GM20431 (cell line): Measurements from ENCODE around the gene SLC9A9.

ENCODE experiments used
- in situ Hi-C: fragments of 300-500 bp; cut with MseI, MboI; formaldehyde crosslinking; loops from one replicate; pipeline ENCODE4 v1.15.0; 2020; ENCODE audit warnings: low sequenced_read_pairs; ENCODE audit not compliant: unreplicated experiment

The SLC9A9 gene

DNA sequence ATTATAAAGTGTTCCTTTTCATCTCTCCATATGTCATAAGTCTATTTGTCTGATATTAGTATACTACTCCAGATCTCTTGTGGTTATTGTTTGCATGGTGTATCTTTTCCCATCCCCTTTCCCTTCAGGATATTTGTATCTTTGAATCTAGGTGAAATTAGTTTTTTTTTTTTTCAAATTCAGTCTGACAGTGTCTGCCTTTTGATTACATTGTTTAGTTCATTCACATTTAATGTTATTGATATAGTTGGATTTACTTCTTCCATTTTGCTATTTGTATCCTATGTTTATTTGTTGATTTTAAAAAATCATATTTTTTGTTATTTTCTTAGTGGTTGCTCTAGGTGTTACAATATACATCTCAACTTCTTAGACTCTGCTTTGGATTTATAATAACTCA is 445.7 kb downstream of the SLC9A9 start:
- in situ Hi-C loops, result no loop called here

DNA sequence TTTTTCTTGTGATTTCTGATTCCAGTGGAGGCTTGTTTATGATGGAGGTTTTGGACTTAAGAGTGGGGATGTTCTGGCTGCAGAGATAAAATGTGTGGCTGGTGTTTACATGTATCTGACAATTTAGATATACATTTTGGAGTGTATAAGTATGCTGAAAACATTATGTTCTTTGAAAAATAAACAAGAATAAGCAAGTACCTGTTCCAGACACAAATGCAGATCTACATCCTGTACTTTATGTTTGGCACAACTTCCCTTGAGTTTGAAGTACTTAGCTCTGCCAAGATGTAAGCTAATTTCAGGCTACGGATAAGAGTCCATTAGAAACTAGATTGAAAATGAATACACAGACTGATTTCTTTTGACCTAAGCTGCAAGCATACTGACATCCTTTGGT is 451.5 kb downstream of the SLC9A9 start:
- in situ Hi-C loops, result no loop called here

DNA sequence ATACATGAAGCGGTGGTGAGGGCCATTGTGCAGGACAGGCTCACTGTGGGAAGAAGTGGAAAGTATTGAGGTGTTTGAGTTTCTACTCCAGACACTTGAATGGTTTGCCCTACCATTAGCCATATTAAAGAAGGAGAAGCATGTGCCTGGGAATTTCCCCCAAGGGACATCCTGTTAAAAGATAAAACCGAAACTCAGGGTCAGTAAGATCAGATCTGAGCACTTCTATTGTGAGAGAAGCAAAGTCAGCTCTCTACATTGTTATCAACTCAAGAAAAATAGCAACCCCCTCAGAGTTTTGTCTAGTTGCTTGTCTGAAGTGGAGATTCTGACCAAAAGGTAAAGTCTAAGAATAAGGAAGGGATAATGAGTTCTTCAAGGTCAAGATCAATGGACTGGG is 458.9 kb downstream of the SLC9A9 start:
- in situ Hi-C loops, result no loop called here

- in situ Hi-C loops, result no loop called here
Measured at GRCh38 chr3:143387425-143387824, 460.8 kb downstream of the SLC9A9 start.

DNA sequence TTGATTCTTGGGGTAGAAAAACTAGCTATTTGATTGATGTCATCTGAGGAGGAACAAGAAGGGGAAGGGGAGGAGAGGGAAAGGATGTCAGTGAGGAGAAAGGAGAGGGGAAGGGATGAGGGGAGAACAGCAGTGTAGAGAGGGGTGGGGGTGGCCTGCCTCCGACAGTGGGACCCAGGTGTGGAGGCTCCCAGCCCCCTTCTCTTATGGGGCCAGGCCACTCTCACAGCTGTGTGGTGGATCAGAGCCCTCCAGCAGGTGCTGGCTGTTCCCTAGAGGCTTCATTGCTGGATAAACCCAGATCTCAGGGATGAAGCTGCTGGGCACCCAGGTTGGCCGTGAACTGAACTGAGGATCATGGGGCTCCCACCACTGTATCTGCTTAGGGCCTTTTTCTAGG is 464.2 kb downstream of the SLC9A9 start:
- in situ Hi-C loops, result no loop called here

DNA sequence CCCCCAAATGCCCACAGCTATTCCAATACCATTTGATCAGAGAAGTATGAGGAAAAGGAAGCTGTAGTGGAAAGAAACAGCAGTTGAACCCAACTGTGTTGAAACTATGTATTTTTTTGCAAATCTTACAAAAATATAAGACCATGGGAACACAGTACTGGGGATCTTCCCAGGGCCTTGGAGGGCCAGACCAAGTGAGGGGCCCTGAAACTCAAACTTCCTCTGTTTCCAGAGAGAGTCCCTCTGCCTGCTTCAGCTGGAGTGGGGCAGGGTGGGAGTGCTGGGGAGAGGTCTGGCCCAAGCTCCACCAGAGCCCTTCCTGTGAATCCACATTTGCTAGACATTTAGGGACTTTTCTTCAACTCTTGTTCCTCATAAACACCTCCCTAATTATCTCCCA is 464.8 kb downstream of the SLC9A9 start:
- in situ Hi-C loops, result no loop called here

- in situ Hi-C loops, result no loop called here
Measured at GRCh38 chr3:143382816-143383215, 465.5 kb downstream of the SLC9A9 start.

DNA sequence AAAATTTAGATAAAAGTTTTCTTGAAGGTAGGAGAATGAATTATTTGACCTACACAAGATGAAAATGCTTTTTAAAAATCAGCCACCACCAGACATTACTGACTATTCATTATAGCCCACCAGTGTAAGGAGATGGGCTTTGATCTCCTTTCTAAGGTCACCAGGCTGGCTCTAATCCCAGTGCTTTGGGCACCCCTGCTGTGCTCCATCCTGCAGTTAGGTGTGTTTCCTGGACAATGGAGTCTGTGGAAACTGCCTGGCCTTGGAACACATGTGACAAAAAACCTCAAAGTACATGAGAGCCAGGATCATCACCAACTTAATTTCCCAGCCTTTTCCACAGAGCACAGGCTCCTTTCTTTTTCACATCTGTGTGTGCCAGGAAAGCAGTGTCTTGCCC is 467.8 kb downstream of the SLC9A9 start:
- in situ Hi-C loops, result no loop called here

GRCh38 chr3:143375698-143376097 is 472.6 kb downstream of the SLC9A9 start:
- in situ Hi-C loops, result no loop called here

DNA sequence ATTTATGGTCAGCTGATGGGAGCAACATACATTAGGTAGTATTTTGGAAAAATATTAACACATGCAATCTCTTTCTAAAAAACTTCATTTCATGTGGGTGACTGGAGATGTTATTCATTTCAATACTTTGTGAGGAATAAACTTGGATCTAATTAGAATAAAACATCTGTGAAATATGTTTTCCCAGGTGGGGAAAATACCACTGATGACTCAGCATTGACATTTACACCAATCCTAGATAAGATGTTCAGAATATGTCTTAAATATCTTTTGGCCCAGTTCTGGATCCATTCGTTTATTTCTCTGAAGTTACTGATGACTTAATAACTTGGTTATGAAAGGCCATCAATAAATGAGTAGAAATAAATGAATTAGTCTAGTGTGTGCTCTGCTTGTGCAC is 481.1 kb downstream of the SLC9A9 start:
- in situ Hi-C loops, result no loop called here

DNA sequence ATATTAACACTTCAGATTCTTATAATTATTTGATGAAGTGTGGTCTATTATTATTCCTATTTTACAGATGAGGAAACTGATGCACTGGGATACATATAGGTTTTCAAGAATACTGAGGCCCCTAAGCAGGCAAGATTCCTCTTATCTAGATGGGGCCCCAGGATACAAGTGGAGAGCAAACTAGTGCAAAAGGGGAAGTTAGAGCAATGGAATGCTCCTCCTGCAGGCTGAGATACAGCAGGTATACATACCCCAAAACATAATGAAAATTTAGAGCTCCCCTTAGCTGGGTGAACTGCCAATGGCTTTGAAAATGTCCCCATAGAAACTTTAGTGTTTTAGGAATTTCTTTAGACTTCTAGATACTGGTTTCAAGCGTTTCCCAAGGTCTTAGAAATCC is 481.6 kb downstream of the SLC9A9 start:
- in situ Hi-C loops, result no loop called here

GRCh38 chr3:143363949-143364348 is 484.3 kb downstream of the SLC9A9 start:
- in situ Hi-C loops, result no loop called here

GRCh38 chr3:143363276-143363675 is 485.0 kb downstream of the SLC9A9 start:
- in situ Hi-C loops, result no loop called here

GRCh38 chr3:143362115-143362991 is 485.9 kb downstream of the SLC9A9 start:
- in situ Hi-C loops, result no loop called here

DNA sequence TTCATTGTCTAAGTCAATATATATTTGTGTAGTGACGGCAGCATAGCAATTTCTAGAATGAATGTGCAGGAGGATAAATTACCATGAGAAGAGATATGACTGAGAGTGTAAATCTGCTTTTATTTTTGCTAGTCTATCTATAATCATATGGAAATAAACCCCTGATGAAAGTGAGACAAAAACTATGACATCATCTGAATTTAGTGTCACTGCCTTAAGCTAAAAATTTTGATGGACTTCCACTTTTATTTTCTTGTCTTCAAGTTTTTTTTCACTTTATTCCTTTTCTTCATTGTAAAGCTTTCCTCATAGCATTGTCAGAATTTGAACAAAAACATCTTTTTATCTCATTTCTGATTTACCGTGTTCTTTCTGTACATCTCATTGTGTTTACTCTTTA is 486.7 kb downstream of the SLC9A9 start:
- in situ Hi-C loops, result no loop called here

DNA sequence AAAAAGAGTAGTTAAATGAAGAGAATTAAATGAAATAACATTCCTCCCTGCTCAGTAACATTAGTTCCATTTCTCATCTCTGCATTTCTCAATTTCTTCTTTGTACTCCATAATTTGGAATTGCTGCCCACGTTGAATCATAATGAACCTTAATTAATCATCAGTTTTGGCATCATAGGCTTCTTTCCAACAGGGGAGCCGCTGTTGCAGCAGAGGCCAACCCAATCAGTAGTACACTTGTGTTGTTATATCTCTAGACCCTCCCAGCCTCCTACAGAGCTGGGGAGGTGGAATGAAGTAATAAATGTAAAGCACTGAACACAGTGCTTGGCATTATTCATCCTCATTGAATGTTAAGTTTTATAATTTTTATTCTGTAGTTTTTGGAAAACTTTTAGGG is 488.0 kb downstream of the SLC9A9 start:
- in situ Hi-C loops, result no loop called here

GRCh38 chr3:143358793-143359491 is 489.3 kb downstream of the SLC9A9 start:
- in situ Hi-C loops, result no loop called here

GRCh38 chr3:143358155-143358792 is 490.0 kb downstream of the SLC9A9 start:
- in situ Hi-C loops, result no loop called here

- in situ Hi-C loops, result no loop called here
Measured at GRCh38 chr3:143357700-143358099, 490.6 kb downstream of the SLC9A9 start.

- in situ Hi-C loops, result no loop called here
Measured at GRCh38 chr3:143356839-143357238, 491.4 kb downstream of the SLC9A9 start.

DNA sequence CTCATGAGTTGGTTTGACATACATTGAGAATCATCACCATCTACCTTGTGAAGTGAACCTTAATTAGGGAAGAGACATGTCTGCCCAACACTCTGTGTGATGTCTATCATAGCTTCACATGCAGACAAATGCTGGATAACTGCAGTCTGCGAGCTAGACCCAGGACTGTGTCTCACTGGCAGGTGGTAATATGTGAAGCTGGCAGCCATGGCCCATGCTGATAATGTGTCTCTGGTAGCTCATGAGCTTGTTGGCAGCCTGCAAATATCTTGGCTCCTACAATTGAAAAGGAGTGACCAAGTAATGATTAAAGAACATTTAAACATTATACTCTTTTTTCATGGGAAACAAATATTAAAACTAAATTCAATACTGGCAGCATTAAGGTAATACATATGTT is 493.9 kb downstream of the SLC9A9 start:
- in situ Hi-C loops, result no loop called here
